PC-3 (cell line): ENCODE data around the gene GPATCH2L.

Experiments
- CTCF ChIP-seq: fragments of 300-600 bp; sonication (generic); conservative IDR thresholded peaks from 2 replicates; pipeline ENCODE4 v1.5.1; 2017; ENCODE audit warnings: antibody characterized with exemption, low read depth, mild to moderate bottlenecking, low read length
- EZH2 ChIP-seq: fragments of 300-600 bp; sonication (generic); IDR thresholded peaks from one replicate; pipeline ENCODE4 v1.6.1; 2017; ENCODE audit warnings: antibody characterized with exemption, mild to moderate bottlenecking, low read length; ENCODE audit not compliant: unreplicated experiment
- EZH2phosphoT487 ChIP-seq: fragments of 300-600 bp; sonication (generic); IDR thresholded peaks from 2 replicates; pipeline ENCODE4 v1.6.1; 2018; ENCODE audit warnings: mild to moderate bottlenecking, antibody characterized with exemption, low read length, borderline replicate concordance

- no peak for TF ChIP-seq CTCF
- TF ChIP-seq EZH2 = no peak
- TF ChIP-seq EZH2phosphoT487 = no peak
These were observed 56.6 kb downstream of the GPATCH2L start for GRCh38 chr14:76208340-76208739.
